IMR-90 (cell line): ENCODE results near the gene P2RY2.

Experiments
- BHLHE40 ChIP-seq: fragments of 150-350 bp; IDR thresholded peaks from 2 replicates; pipeline ENCODE4 v1.6.1; 2016; ENCODE audit warnings: mild to moderate bottlenecking, low read depth, low read length
- CEBPB ChIP-seq: IDR thresholded peaks from 2 replicates; pipeline ENCODE4 v1.6.1; 2012; ENCODE audit warnings: low read depth, low read length, improper control_type of control experiment
- CTCF ChIP-seq: conservative IDR thresholded peaks from 2 replicates; pipeline ENCODE4 v1.5.1; 2012; ENCODE audit warnings: mild to moderate bottlenecking, low read depth, low read length, improper control_type of control experiment
- FOS ChIP-seq: fragments of 150-350 bp; IDR thresholded peaks from 2 replicates; pipeline ENCODE4 v1.6.1; 2016; ENCODE audit warnings: low read depth, low read length
- MAZ ChIP-seq: IDR thresholded peaks from 2 replicates; pipeline ENCODE4 v1.6.1; 2012; ENCODE audit warnings: low read depth, mild to moderate bottlenecking, low read length, improper control_type of control experiment, moderate library complexity, borderline replicate concordance
- MXI1 ChIP-seq: IDR thresholded peaks from 2 replicates; pipeline ENCODE4 v1.6.1; 2012; ENCODE audit warnings: low read depth, mild to moderate bottlenecking, low read length, moderate library complexity, borderline replicate concordance
- POLR2A ChIP-seq: IDR thresholded peaks from 2 replicates; pipeline ENCODE4 v1.6.1; 2012; ENCODE audit warnings: mild to moderate bottlenecking, low read depth, low read length
- RFX5 ChIP-seq: IDR thresholded peaks from 2 replicates; pipeline ENCODE4 v1.8.0; 2012; ENCODE audit warnings: low read depth, mild to moderate bottlenecking, low read length, moderate library complexity

DNA sequence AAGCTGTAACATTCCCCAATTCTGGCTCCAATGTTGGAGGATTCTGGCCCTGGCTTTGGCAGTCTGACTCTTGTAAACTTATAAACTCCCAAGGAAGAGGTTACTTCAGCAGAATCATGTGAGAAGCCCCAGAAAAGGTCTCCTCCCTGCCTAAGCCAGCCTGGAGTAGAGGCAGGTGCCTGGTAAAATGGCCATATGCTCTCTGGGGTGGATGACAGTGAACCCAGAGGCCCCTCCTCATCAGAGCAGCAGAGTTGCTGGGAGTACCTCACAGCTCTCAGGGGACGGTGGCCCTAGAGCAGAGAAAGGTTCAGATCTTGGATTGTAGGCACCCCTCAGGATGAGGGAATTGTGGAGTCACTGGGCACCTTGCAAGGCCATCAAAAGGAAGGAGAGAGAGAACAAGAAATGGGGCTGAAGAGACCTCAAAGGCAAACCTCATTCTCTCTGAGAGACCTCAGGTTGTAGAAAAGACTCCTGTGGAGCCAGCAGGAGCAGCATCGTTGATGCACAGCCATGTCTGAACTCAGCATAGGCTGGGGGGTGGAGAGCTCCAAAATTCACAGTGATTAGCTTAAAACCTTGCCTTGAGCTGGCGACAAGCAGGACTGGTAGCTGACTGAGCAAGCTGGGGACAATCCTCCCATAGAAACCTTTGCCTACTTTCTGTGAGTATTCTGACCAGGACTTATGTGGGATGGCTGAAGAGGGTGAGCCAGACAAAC is 49.2 kb downstream of the P2RY2 start:
- no peak for TF ChIP-seq CTCF
- TF ChIP-seq FOS, result no peak
- no peak for TF ChIP-seq MAZ
- TF ChIP-seq POLR2A, result no peak
- no peak for TF ChIP-seq CEBPB
- TF ChIP-seq MXI1, result no peak
- TF ChIP-seq BHLHE40, result no peak
- no peak for TF ChIP-seq RFX5
